GM12878 (cell line): Measurements from ENCODE around the gene STAT5A. TPM values are rescaled to one million over a fixed set of nuclear protein-coding genes. Genes with fewer than 3 reads are reported as not detected.

Experiments used
- ATAC-seq: fragments of 200-7000 bp; cut with Tn5 transposase; 3 replicates; pipeline ENCODE4 v1.9.1; 2020; ENCODE audit warnings: mild to moderate bottlenecking, moderate library complexity
- BruUV-seq: library from RNA; stranded (reverse); fragments of 400-500 nt; replicated peaks from 2 replicates; lab custom pipeline; 2021; lab: Mats Ljungman, UMichigan
- CTCF ChIA-PET: fragments of 300-600 bp; sonication (Branson Sonifier 250); formaldehyde crosslinking; extraction: SDS; loops from one replicate; lab custom pipeline; 2021; ENCODE audit warnings: inconsistent platforms; lab: Yijun Ruan, JAX
- POLR2A ChIA-PET: fragments of 350-600 bp; formaldehyde crosslinking; extraction: SDS; loops from one replicate; lab custom pipeline; 2021; ENCODE audit warnings: inconsistent platforms; lab: Charles Lee
- RAD21 ChIA-PET: fragments of 300-600 bp; sonication (Branson Sonifier 250); formaldehyde crosslinking; loops from one replicate; lab custom pipeline; 2023; ENCODE audit warnings: antibody characterized with exemption; ENCODE audit not compliant: unreplicated experiment; lab: Charles Lee
- SMC1A ChIA-PET: fragments of 300-600 bp; sonication (Branson Sonifier 250); formaldehyde crosslinking; loops from one replicate; lab custom pipeline; 2023; ENCODE audit not compliant: unreplicated experiment, uncharacterized antibody; lab: Charles Lee
- DNase-seq: peaks from one replicate; pipeline ENCODE4 v3.0.0-alpha.2; 2011; ENCODE audit warnings: low read depth, low spot score
- FAIRE-seq: peaks from 3 replicates; lab custom pipeline; 2011; peaks lifted over from hg19 to GRCh38; lab: Jason Lieb, UNC
- H2AFZ ChIP-seq: 2 replicates; pipeline ENCODE4 v1.6.0; 2011; ENCODE audit warnings: low read depth, low read length, control low read depth; ENCODE audit not compliant: control insufficient read depth
- H3K27ac ChIP-seq: 2 replicates; pipeline ENCODE4 v1.5.1; 2011; ENCODE audit warnings: control low read depth; ENCODE audit not compliant: control insufficient read depth, insufficient read depth
- H3K27me3 ChIP-seq, 2 experiments: replicated peaks in 1 of 2; 2 replicates each; pipeline versions ENCODE4 v1.6.0 to v1.6.1; 2011; ENCODE audit warnings: low read length in 1 of 2; ENCODE audit not compliant: control insufficient read depth in 2 of 2, insufficient read depth in 2 of 2
- H3K36me3 ChIP-seq, 2 experiments: 2 replicates each; pipeline ENCODE4 v1.5.1; 2011; ENCODE audit warnings: low read length in 1 of 2; ENCODE audit not compliant: control insufficient read depth in 2 of 2, insufficient read depth in 2 of 2
- H3K4me1 ChIP-seq: 2 replicates; pipeline ENCODE4 v1.6.1; 2011; ENCODE audit warnings: mild to moderate bottlenecking, low read length, moderate library complexity, mixed read lengths; ENCODE audit not compliant: control insufficient read depth, insufficient read depth
- H3K4me2 ChIP-seq: 2 replicates; pipeline ENCODE4 v1.6.0; 2011; ENCODE audit warnings: control low read depth; ENCODE audit not compliant: control insufficient read depth, insufficient read depth
- H3K4me3 ChIP-seq: fragments of 200-600 bp; sonication (generic); 2 replicates; pipeline ENCODE4 v1.5.1; 2016
- H3K79me2 ChIP-seq: 2 replicates; pipeline ENCODE4 v1.6.0; 2011; ENCODE audit warnings: low read length; ENCODE audit not compliant: control insufficient read depth, insufficient read depth
- H3K9ac ChIP-seq: 2 replicates; pipeline ENCODE4 v1.8.0; 2011; ENCODE audit warnings: low read length, control low read depth, mixed read lengths; ENCODE audit not compliant: control insufficient read depth, insufficient read depth
- H3K9me3 ChIP-seq: replicated peaks from 3 replicates; pipeline ENCODE4 v1.5.1; 2011; ENCODE audit warnings: mild to moderate bottlenecking, low read length; ENCODE audit not compliant: control insufficient read depth, insufficient read depth
- H4K20me1 ChIP-seq: 2 replicates; pipeline ENCODE4 v1.6.0; 2011; ENCODE audit not compliant: control insufficient read depth, insufficient read depth
- CBX5 ChIP-seq: sonication (generic); IDR thresholded peaks from 2 replicates; pipeline ENCODE4 v1.6.1; 2016; ENCODE audit warnings: low read depth, moderate library complexity, mild to moderate bottlenecking, inconsistent platforms
- EP300 ChIP-seq, 2 experiments: fragments of 150-350 bp in 1 of 2; IDR thresholded peaks; 2 replicates each; pipeline ENCODE4 v1.6.1; 2011 to 2012; ENCODE audit warnings: low read depth in 2 of 2, low read length in 2 of 2, borderline replicate concordance in 1 of 2, improper control_type of control experiment in 1 of 2, inconsistent platforms in 1 of 2; ENCODE audit not compliant: control insufficient read depth in 1 of 2
- HCFC1 ChIP-seq: fragments of 150-350 bp; IDR thresholded peaks from 2 replicates; pipeline ENCODE4 v1.6.1; 2014; ENCODE audit warnings: low read length
- HDAC6 ChIP-seq: fragments of 200-600 bp; sonication (generic); IDR thresholded peaks from one replicate; pipeline ENCODE4 v1.8.0; 2017; ENCODE audit warnings: antibody characterized with exemption; ENCODE audit not compliant: unreplicated experiment
- KDM1A ChIP-seq: fragments of 200-600 bp; sonication (generic); IDR thresholded peaks from 2 replicates; pipeline ENCODE4 v1.6.1; 2016; ENCODE audit warnings: borderline replicate concordance
- MYC ChIP-seq: IDR thresholded peaks from 2 replicates; pipeline ENCODE4 v1.6.1; 2011; ENCODE audit warnings: mild to moderate bottlenecking, low read length, moderate library complexity, inconsistent platforms; ENCODE audit not compliant: insufficient read depth, insufficient replicate concordance, insufficient read length, severe bottlenecking
- NR2C1 ChIP-seq: fragments of 450-650 bp; IDR thresholded peaks from 2 replicates; pipeline ENCODE4 v1.6.1; 2017; ENCODE audit warnings: antibody characterized with exemption, mild to moderate bottlenecking, moderate library complexity
- PAX8 ChIP-seq: fragments of 450-650 bp; IDR thresholded peaks from 2 replicates; pipeline ENCODE4 v1.6.1; 2017; ENCODE audit warnings: mild to moderate bottlenecking, moderate library complexity
- POLR2AphosphoS5 ChIP-seq: IDR thresholded peaks from 2 replicates; pipeline ENCODE4 v1.6.1; 2011; ENCODE audit warnings: mild to moderate bottlenecking, low read length, inconsistent platforms
- RBBP5 ChIP-seq: fragments of 200-600 bp; sonication (generic); conservative IDR thresholded peaks from 2 replicates; pipeline ENCODE4 v1.6.1; 2016
- SMC3 ChIP-seq: IDR thresholded peaks from 2 replicates; pipeline ENCODE4 v1.6.1; 2011; ENCODE audit warnings: low read length, improper control_type of control experiment, borderline replicate concordance
- STAT1 ChIP-seq: fragments of 450-650 bp; conservative IDR thresholded peaks from 2 replicates; pipeline ENCODE4 v1.6.1; 2014; ENCODE audit warnings: antibody characterized with exemption, mild to moderate bottlenecking
- WGBS: methylation state at CpG from one replicate; pipeline ENCODE4 v1.1.6; 2016; ENCODE audit warnings: low lambda C conversion rate; ENCODE audit not compliant: insufficient replicate concordance, insufficient coverage; ENCODE audit errors: missing lambda C conversion rate; 5-methylcytosine and 5-hydroxymethylcytosine counted together
- in situ Hi-C: fragments of 300-500 bp; cut with MboI; formaldehyde crosslinking; loops from 9 replicates; pipeline ENCODE4 v1.14.3; 2018; ENCODE audit warnings: mixed read lengths
- intact Hi-C: fragments of 100-400 bp; cut with micrococcal nuclease; formaldehyde crosslinking; loops from one replicate; pipeline ENCODE4 v1.14.2; 2022; ENCODE audit not compliant: unreplicated experiment
- polyA plus RNA-seq, 11 experiments: library from polyadenylated mRNA; depleted of rRNA in 4 of 11; unstranded in 6 of 11; stranded (reverse) in 5 of 11; fragments of >200 nt; fragmentation: Nextera tagmentation in 4 of 11; fragmentation: Illumina TruSeq in 1 of 11; extraction: Ambion mirVana in 4 of 11; extraction: Trizol in 1 of 11; gene quantifications; 1 replicate in 1 of 11; 2 replicates in 10 of 11; pipeline versions ENCODE4 v1.2.1 to v1.2.3, GENCODE V29; 2011 to 2016; ENCODE audit warnings: inconsistent platforms in 2 of 11, missing spikeins in 2 of 11, low read depth in 1 of 11
- total RNA-seq, 4 experiments: library from RNA; depleted of rRNA in 3 of 4; stranded (reverse); fragments of >200 nt in 3 of 4; fragmentation: Illumina TruSeq in 1 of 4; extraction: Trizol in 1 of 4; gene quantifications; 2 replicates each; pipeline versions ENCODE4 v1.2.1 to v1.2.3, GENCODE V29; 2013 to 2021
- TF ChIP-seq, protein P1 (sequence below): IDR thresholded peaks from 2 replicates; pipeline ENCODE4 v1.6.1; 2012; ENCODE audit warnings: mild to moderate bottlenecking, low read depth, low read length

The STAT5A gene
- total and polyA plus RNA-seq, 10 of the 15 experiments (the other 5 are each of a cell fraction or from before 2014, with no cell fraction given) = 14.8 to 86.4 (median 41.5) TPM

DNA sequence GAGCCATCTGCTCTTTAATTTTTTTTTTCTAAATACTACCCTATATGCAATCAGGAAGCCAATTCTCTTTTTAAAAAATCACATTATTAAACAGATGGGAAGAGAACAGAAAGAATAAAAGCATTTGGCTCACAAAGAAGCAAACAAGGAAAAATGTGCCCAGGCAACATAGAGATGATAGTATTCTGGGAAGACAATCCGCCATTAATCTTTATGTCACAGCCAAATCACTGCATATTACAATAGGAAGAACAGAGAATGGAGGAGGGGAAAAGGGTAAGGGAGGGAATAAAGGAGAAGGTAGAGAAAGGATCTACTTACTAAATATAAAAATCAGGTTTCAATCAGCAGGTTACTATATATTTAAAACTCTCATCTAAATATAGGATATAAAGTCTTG lies 46.4 kb upstream of the STAT5A start:
- CTCF ChIA-PET = no interaction called here

More for the DNA sequence above, 46.4 kb upstream of the STAT5A start:
- no peak overlapping the region for H3K27ac ChIP-seq
- H4K20me1 ChIP-seq = no peaks in the 10 kb centered on the region
- H3K9me3 ChIP-seq = no peaks in the 10 kb centered on the region
- in situ Hi-C loops (no loop called here), intact Hi-C loops (no loop called here)
- no peaks in the 10 kb centered on the region for H3K4me1 ChIP-seq
- FAIRE-seq (no peak), DNase-seq (no peak), ATAC-seq (no peak)
- peaks cover 6% of the 10 kb centered on the region for H3K79me2 ChIP-seq
- H3K4me2 ChIP-seq = no peak overlapping the region
- H3K27me3 ChIP-seq = no peaks in the 10 kb centered on the region
- ChIA-PET POLR2A (no interaction called here), RAD21 (no interaction called here), SMC1A (no interaction called here)
- BruUV-seq = no TSS peak
- H3K9ac ChIP-seq = no peak overlapping the region
- TF ChIP-seq CBX5 (no peak), KDM1A (no peak), MYC (no peak), NR2C1 (no peak), POLR2AphosphoS5 (no peak), STAT1 (no peak), EP300 (IDR thresholded peaks at IDR 0.05; ENCODE audit: borderline replicate concordance in 1 of 2, control insufficient read depth in 1 of 2, low read depth in 2 of 2, low read length in 2 of 2) (no peak), PAX8 (no peak), HDAC6 (no peak), RBBP5 (no peak), SMC3 (no peak), HCFC1 (no peak)
- TF ChIP-seq, protein P1, sequence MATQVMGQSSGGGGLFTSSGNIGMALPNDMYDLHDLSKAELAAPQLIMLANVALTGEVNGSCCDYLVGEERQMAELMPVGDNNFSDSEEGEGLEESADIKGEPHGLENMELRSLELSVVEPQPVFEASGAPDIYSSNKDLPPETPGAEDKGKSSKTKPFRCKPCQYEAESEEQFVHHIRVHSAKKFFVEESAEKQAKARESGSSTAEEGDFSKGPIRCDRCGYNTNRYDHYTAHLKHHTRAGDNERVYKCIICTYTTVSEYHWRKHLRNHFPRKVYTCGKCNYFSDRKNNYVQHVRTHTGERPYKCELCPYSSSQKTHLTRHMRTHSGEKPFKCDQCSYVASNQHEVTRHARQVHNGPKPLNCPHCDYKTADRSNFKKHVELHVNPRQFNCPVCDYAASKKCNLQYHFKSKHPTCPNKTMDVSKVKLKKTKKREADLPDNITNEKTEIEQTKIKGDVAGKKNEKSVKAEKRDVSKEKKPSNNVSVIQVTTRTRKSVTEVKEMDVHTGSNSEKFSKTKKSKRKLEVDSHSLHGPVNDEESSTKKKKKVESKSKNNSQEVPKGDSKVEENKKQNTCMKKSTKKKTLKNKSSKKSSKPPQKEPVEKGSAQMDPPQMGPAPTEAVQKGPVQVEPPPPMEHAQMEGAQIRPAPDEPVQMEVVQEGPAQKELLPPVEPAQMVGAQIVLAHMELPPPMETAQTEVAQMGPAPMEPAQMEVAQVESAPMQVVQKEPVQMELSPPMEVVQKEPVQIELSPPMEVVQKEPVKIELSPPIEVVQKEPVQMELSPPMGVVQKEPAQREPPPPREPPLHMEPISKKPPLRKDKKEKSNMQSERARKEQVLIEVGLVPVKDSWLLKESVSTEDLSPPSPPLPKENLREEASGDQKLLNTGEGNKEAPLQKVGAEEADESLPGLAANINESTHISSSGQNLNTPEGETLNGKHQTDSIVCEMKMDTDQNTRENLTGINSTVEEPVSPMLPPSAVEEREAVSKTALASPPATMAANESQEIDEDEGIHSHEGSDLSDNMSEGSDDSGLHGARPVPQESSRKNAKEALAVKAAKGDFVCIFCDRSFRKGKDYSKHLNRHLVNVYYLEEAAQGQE = no peak
- H3K4me3 ChIP-seq = no peak overlapping the region
- H2AFZ ChIP-seq = no peak overlapping the region
- WGBS = 90% methylated on average over 1 of the region's 1 CpG
- H3K36me3 ChIP-seq = no peaks in the 10 kb centered on the region
